ENCODE data around the gene C5orf63.

GRCh38 chr5:127006744-127007143 is 66.6 kb downstream of the C5orf63 start:
- TF ChIP-seq, protein P1, sequence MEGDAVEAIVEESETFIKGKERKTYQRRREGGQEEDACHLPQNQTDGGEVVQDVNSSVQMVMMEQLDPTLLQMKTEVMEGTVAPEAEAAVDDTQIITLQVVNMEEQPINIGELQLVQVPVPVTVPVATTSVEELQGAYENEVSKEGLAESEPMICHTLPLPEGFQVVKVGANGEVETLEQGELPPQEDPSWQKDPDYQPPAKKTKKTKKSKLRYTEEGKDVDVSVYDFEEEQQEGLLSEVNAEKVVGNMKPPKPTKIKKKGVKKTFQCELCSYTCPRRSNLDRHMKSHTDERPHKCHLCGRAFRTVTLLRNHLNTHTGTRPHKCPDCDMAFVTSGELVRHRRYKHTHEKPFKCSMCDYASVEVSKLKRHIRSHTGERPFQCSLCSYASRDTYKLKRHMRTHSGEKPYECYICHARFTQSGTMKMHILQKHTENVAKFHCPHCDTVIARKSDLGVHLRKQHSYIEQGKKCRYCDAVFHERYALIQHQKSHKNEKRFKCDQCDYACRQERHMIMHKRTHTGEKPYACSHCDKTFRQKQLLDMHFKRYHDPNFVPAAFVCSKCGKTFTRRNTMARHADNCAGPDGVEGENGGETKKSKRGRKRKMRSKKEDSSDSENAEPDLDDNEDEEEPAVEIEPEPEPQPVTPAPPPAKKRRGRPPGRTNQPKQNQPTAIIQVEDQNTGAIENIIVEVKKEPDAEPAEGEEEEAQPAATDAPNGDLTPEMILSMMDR (IDR thresholded peaks at IDR 0.05; ENCODE audit: low read depth, low read length, missing input control): no peak
- TF ChIP-seq, protein P2, sequence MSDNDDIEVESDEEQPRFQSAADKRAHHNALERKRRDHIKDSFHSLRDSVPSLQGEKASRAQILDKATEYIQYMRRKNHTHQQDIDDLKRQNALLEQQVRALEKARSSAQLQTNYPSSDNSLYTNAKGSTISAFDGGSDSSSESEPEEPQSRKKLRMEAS (IDR thresholded peaks at IDR 0.05): no peak

Measured in liver (tissue), 2 donors.